Ascending aorta (tissue), 2 donors: ENCODE measurements around the gene TMTC2. TPM values are rescaled to one million over a fixed set of nuclear protein-coding genes. Genes with fewer than 3 reads are reported as not detected.

Experiments
- DNase-seq, 2 donors: peaks; one replicate each; pipeline ENCODE4 v3.0.0-alpha.2; 2019; ENCODE audit warnings: low spot score in 2 of 2
- H3K27ac ChIP-seq, 2 donors: fragments of 200-600 bp; sonication (generic); one replicate each; pipeline ENCODE4 v1.5.1; 2016 to 2017; ENCODE audit warnings: mild to moderate bottlenecking in 1 of 2
- H3K27me3 ChIP-seq: fragments of 200-600 bp; sonication (generic); one replicate; pipeline ENCODE4 v1.5.1; 2017
- H3K36me3 ChIP-seq, 2 donors: fragments of 200-600 bp; sonication (generic); one replicate each; pipeline ENCODE4 v1.5.1; 2016
- H3K4me1 ChIP-seq, 2 donors: fragments of 200-600 bp; sonication (generic); one replicate each; pipeline ENCODE4 v1.5.1; 2016 to 2017; ENCODE audit warnings: mild to moderate bottlenecking in 1 of 2
- H3K4me3 ChIP-seq, 2 donors: fragments of 200-600 bp; sonication (generic); one replicate each; pipeline ENCODE4 v1.5.1; 2016 to 2017; ENCODE audit warnings: mild to moderate bottlenecking in 1 of 2
- H3K9me3 ChIP-seq, 2 donors: fragments of 200-600 bp; sonication (generic); one replicate each; pipeline ENCODE4 v1.5.1; 2016
- intact Hi-C: fragments of 100-400 bp; cut with DNase I; formaldehyde crosslinking; loops from one replicate; pipeline ENCODE4 v1.15.1; 2023
- total RNA-seq: library from RNA; depleted of rRNA; stranded (reverse); fragments of >200 nt; gene quantifications from one replicate; pipeline ENCODE4 v1.1.0, GENCODE V29; 2016
- TF ChIP-seq, protein P1 (sequence below), 3 experiments: fragments of 200-600 bp in 2 of 3; fragments of 450-650 bp in 1 of 3; sonication (generic) in 2 of 3; IDR thresholded peaks; one replicate each; pipeline ENCODE4 v1.5.1; 2016 to 2019; ENCODE audit warnings: antibody characterized with exemption in 3 of 3, mild to moderate bottlenecking in 1 of 3, moderate library complexity in 1 of 3

TMTC2 gene
- total RNA-seq, 1 donor from 2014 or later: 6.8 TPM

DNA sequence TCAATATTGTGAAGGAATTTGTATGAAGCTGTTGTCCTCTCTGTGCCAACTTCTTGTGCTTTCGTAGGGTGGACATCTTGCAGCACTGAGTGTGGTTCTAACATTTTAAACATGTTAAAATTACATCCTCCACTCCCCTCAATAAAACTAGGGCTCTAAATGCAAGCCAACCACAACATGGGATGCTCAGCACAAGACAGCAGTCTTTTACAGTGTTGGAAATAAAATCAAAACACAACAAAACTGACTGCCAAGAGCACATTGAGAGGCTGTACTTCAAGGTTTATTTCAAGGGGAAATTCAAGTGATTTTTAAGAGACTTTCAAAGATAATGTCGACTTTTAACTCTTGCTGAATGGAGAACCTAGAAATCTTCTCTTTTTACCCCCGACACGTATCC lies 396.9 kb downstream of the TMTC2 start:
- H3K9me3 ChIP-seq: no peaks in the 10 kb centered on the region
- DNase-seq: no peak
- no peaks in the 10 kb centered on the region for H3K27me3 ChIP-seq
- no peaks in the 10 kb centered on the region for H3K36me3 ChIP-seq
- intact Hi-C loops: no loop called here
- TF ChIP-seq, protein P1, sequence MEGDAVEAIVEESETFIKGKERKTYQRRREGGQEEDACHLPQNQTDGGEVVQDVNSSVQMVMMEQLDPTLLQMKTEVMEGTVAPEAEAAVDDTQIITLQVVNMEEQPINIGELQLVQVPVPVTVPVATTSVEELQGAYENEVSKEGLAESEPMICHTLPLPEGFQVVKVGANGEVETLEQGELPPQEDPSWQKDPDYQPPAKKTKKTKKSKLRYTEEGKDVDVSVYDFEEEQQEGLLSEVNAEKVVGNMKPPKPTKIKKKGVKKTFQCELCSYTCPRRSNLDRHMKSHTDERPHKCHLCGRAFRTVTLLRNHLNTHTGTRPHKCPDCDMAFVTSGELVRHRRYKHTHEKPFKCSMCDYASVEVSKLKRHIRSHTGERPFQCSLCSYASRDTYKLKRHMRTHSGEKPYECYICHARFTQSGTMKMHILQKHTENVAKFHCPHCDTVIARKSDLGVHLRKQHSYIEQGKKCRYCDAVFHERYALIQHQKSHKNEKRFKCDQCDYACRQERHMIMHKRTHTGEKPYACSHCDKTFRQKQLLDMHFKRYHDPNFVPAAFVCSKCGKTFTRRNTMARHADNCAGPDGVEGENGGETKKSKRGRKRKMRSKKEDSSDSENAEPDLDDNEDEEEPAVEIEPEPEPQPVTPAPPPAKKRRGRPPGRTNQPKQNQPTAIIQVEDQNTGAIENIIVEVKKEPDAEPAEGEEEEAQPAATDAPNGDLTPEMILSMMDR (IDR thresholded peaks at IDR 0.05): no peak
- H3K27ac ChIP-seq: no peak overlapping the region
- no peaks in the 10 kb centered on the region for H3K4me1 ChIP-seq
- H3K4me3 ChIP-seq: no peak overlapping the region

DNA sequence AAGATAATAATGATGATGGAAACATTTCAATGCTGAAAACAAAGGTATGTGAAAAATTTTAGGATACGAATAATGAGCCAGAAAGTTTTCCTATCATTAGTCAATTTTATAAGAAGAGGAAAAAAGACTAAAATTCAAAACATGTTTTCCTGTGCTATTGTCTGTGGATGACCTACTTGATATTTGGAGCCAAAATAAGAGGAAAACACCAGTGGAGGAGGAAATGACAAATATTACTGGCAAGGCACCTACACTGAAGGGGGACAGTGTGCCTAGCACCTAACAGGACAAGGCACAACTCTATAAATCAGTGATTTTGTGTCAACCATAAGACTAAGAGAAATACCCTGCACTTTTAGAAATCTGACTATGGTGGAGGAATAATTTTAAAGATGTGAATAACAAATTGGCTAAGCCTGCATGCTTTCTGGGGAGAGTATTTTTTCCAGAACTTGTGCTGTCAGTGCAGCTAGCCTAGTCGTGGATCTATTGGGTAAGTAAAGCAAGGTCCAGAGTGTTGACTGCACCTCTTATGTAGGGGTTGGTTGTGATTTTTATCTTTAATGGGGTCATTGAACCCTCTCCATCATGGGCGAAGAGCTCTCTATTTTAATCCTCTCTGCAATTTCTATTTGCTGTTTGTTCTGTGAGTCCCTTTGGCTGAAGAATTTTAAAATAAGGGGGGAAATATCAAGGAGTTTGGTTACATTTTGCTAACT lies 398.0 kb downstream of the TMTC2 start:
- Histone ChIP-seq H3K36me3 (no peaks in the 10 kb centered on the region), H3K4me1 (no peaks in the 10 kb centered on the region), H3K27me3 (no peaks in the 10 kb centered on the region), H3K9me3 (no peaks in the 10 kb centered on the region), H3K4me3 (no peak overlapping the region), H3K27ac (no peak overlapping the region)
- intact Hi-C loops: no loop called here
- TF ChIP-seq, protein P1 (IDR thresholded peaks at IDR 0.05): no peak
- no peak for DNase-seq

DNA sequence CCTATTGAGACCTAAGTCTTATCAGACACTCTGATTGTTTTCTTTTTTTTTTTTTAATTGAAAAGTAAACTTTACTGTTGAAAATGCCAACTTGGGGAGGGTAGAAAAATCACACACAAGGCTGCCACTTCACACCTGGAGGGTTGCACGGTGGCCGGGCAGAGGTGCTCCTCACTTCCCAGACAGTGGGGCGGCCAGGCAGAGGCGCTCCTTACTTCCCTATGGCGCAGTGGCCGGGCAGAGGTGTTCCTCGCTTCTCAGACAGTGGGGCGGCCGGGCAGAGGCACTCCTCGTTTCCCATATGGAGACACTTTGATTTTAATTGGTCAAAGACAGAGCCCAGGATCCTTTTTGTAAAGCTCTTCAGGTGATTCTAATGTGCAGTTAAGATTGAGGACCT lies 399.3 kb downstream of the TMTC2 start:
- intact Hi-C loops: no loop called here
- TF ChIP-seq, protein P1 (IDR thresholded peaks at IDR 0.05): no peak
- no peak overlapping the region for H3K4me3 ChIP-seq
- no peaks in the 10 kb centered on the region for H3K27me3 ChIP-seq
- H3K27ac ChIP-seq: no peak overlapping the region
- DNase-seq: no peak
- H3K4me1 ChIP-seq: no peaks in the 10 kb centered on the region
- H3K36me3 ChIP-seq: no peaks in the 10 kb centered on the region
- no peaks in the 10 kb centered on the region for H3K9me3 ChIP-seq

DNA sequence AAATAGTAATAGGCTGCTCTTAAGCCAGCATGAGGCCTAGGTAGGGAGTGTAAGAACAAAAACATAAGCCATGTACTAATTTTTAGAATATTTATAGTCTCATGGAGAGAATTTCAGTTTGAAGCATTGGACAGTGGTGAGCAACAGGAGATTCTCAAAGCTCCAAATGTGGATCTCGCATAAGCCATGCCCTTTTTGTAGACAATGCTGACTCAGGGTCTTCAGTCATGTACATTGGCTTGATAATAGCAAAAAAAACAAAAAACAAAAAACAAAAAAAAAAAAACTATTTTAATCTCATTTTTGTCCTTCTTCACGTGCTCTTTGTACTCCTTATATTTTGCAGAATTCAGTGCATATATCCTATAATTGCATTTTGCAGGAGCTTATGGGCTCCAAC lies 402.9 kb downstream of the TMTC2 start:
- no peak for DNase-seq
- Histone ChIP-seq H3K27ac (no peak overlapping the region), H3K36me3 (no peaks in the 10 kb centered on the region), H3K4me3 (no peak overlapping the region), H3K9me3 (no peaks in the 10 kb centered on the region), H3K27me3 (no peaks in the 10 kb centered on the region), H3K4me1 (no peaks in the 10 kb centered on the region)
- TF ChIP-seq, protein P1 (IDR thresholded peaks at IDR 0.05): no peak
- intact Hi-C loops: no loop called here

DNA sequence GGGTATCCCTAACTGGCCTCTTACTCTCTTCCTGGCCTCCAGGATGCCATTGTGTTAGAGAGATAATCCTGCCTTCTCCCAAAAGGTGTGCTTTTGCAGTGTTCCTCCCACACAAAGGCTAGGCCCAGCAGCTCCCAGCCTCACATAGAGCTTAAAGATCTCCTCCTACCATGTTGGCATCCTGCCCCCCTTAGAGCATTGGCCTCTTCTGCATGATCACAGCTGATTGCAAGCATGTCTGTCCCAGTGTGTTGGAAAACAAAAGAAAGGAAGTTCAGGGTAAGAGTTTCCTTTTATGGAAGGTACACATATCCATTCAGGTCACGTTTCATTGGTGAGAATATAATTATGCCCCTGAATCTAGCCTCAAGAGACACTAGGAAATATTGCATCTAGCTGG lies 405.4 kb downstream of the TMTC2 start:
- no peak overlapping the region for H3K27ac ChIP-seq
- H3K36me3 ChIP-seq: no peaks in the 10 kb centered on the region
- intact Hi-C loops: no loop called here
- no peaks in the 10 kb centered on the region for H3K4me1 ChIP-seq
- TF ChIP-seq, protein P1 (IDR thresholded peaks at IDR 0.05): no peak
- no peak overlapping the region for H3K4me3 ChIP-seq
- no peaks in the 10 kb centered on the region for H3K9me3 ChIP-seq
- no peaks in the 10 kb centered on the region for H3K27me3 ChIP-seq
- DNase-seq: no peak

DNA sequence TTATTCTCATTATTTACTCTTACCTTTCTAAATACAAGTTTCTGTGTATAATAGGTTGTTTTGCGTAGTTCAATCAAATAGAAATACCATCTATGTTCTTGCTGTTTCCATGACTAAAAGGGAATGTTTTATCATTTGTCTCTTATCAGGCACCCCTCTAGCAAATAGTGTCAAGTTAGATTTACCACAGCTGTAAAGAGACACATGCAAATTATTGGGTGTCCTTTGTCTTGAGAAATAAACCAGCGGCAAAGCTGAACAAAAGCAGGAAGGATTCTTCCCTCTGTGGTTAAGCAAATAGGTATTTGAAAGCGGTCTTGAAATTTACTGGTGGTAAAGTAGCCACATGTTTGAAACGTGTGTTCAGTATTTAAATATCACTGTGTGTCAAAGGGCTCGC lies 405.9 kb downstream of the TMTC2 start:
- intact Hi-C loops: no loop called here
- Histone ChIP-seq H3K27ac (no peak overlapping the region), H3K9me3 (no peaks in the 10 kb centered on the region), H3K4me3 (no peak overlapping the region), H3K27me3 (no peaks in the 10 kb centered on the region), H3K4me1 (no peaks in the 10 kb centered on the region), H3K36me3 (no peaks in the 10 kb centered on the region)
- TF ChIP-seq, protein P1 (IDR thresholded peaks at IDR 0.05): no peak
- DNase-seq: no peak
